NCI-H2107 treated with DMSO at 0.1 percent for 48 hours (cell line): ENCODE measurements around the gene ADAM33.

Experiments used
- DNase-seq: peaks from one replicate; lab custom pipeline; 2025; ENCODE audit not compliant: unreplicated experiment; lab: John Stamatoyannopoulos, UW

ADAM33 gene

DNA sequence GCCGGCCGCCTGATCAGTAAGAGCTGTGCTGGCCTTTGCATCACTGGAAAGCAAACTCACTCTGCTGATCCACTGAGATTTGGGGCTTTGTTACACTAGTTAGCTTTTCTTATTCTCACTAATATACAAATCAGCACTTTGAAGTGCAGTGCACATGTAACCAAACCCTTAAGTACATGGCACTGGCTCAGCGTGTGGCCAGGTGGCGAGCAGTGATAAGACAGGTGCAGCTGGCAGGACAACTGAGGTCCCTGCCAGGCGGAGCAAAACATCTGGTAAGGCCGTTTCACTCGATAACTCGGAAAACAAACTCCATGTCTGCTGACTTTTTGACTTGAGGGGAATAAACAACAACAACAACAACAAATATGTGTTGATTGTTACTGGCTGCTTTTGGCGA is 29.6 kb downstream of the ADAM33 start:
- DNase-seq, result peak; percentile 52

DNA sequence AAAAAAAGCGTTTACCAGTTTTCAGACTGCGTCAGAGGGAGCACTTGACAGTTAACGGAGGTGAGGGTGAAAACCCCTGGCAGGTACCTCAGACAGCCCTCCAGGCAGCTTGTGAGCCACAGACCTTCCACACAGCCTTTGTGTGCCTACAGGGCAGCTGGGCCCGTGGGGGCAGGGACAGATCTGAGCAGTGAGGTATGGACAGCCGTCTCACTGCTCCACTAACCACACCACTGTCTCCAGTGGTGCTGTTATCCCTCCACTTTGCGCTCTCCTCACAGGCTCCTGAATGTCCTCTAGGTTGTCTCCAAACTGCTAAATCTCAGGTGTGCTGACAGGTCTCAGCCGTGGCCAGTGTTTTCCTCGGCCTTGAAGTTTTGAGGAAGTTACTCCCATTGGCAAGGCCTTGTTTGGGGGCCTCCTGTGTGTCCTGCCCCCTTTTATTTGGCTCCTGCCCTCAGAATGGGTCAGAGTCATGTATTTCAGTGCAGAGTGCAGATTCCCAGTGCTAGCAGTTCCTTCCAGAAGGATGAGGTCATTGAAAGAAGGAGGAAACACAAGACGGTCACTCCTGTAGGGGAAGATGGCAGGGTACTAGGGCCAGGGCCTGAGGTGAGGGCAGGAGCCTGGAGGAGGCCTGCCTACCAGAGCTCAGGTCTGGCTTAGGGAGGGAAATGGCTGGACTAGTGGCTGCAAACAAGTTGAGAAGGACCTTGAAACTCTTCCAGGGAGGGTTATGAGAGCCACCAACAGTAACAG is 30.4 kb downstream of the ADAM33 start:
- peak; percentile 26 for DNase-seq

DNA sequence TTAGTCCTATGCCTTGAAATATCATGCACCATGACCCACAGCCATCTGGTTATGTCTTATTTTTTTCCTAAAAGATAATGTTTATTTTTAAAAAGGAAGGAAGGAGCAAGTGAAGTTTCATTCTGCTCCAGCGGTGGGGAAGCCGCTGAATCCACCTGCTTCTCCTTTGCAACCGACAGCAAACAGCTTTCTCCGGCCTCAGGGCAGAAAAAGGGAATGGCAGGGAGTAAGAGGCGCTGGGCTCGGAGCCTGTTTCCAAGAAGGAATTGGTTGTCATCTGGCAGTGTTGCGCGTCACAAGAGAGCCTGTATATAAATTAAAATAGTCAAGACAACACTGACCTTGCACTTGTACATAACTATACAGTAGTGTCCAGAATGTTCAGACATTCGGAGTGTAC is 32.9 kb downstream of the ADAM33 start:
- no peak for DNase-seq

DNA sequence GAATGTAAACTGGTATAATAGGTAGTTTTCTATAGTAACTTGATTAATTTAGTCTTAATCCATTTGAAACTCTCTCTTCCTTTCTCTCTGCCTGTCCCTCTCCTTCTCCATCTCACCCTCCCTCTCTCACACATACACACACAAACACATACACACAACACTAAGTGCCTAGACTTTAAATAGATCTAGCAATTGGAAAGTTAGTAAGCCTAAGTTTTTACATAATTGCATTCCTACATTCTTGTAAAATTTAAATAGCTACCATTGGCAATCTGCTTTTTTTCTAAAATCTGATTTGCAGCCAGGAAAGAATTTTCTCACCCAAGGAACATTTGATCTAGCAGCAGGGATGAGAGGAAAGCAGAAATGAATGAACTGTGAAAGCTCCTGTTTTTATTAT is 34.3 kb downstream of the ADAM33 start:
- DNase-seq, result no peak

DNA sequence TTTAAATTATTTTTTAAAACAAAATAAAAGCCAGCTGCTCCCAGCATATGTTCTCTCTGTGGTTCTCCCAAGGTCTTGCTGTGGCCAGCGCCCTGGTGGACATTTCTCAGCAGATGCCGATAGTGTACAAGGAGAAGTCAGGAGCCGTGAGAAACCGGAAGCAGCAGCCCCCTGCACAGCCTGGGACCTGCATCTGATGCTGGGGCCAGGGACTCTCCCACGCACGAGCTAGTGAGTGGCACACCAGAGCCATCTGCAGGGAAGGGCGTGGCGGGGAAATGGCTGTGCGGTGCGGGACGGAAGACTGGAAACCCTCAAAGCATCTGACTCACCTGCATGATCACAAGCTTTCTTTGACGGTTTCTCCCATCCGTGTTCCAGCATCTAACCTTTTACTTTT is 35.2 kb downstream of the ADAM33 start:
- no peak for DNase-seq

DNA sequence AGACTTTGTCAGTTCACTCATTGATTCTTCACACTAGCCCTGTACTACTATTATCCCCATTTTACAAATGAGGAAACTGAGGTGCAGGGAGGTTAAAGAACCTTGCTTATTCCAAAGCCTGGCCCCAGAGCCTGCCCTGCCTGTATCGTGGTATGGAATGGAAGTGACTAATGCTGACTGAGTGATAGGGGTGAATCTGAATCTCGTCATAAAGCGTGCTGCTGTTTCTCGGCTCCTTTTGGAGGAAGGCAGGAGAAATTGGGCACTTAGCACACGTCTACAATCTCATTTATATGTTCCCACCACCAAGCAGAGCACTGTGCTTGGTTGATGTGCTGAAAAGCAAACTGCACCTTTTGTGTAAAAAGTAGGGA is 35.8 kb downstream of the ADAM33 start:
- DNase-seq, result no peak

DNA sequence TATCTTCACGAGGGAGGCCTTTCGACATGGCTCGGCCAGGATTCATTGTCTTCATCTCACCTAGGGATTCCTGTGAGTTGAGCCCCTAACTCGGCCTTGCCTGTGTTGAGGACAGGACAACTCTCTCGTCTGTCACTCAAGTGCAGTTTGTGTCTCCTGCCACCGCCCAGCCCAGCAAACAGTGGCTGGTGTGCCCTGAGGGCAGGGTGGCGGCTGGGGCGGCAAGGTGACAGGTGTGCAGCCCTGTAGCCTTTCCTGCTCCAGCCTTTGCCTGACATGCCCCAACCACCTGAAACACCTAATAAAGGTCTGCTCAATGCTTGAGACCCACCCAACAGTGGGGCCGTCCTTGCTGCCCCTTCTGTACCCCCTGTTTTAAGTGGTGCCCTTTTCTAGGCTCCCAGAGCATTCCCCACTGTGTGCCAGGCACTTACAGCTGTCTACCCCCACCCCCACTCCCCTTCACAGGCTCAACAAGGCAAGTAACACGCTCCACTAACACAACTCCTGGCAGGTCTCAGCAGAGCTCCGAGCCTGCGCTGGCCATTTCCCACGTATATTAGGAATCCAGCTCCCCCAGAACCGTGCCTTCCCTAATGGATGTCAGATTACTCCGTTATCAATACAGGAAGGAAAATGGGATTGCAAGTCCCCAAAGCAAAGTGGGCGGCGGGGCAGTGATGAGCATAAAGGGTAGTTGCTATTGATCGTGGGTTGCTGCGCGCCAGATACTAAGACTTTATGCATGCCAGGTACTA is 36.3 kb downstream of the ADAM33 start:
- no peak for DNase-seq

DNA sequence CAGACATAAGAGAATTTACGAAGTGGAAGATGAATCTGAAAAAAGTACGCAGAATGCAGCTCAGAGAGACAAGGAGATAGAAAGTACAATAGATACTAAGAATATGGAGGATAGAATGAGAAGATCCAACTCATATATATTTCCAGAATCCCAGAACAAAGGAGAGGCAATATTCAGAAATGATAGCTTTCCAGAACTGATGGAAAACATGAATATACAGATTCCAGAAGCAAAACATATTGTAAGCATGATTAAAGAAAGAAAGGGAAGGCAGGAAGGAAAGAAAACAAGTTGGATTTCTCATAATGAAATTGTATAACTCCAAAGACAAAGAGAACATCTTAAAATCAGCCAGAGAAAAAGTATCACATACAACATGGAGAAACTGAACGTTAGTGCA is 41.6 kb downstream of the ADAM33 start:
- no peak for DNase-seq

DNA sequence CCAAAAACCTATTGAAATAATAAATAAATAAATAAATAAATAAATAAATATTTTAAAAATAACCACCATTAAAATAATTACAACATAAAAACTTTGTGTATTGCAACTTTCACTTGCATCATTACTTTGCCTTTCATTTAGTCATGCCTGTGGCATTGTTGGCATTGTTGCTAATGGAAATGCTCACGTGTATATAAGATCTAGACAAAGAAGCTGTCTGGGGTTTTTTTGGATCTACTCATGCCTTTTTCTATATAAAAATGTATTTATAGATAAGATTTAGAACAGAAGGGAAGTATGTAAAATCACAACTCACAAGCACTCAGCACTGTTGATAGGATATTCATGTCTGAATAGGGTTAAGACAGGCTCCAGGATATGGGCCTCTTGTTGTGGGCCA is 46.5 kb downstream of the ADAM33 start:
- DNase-seq, result no peak

DNA sequence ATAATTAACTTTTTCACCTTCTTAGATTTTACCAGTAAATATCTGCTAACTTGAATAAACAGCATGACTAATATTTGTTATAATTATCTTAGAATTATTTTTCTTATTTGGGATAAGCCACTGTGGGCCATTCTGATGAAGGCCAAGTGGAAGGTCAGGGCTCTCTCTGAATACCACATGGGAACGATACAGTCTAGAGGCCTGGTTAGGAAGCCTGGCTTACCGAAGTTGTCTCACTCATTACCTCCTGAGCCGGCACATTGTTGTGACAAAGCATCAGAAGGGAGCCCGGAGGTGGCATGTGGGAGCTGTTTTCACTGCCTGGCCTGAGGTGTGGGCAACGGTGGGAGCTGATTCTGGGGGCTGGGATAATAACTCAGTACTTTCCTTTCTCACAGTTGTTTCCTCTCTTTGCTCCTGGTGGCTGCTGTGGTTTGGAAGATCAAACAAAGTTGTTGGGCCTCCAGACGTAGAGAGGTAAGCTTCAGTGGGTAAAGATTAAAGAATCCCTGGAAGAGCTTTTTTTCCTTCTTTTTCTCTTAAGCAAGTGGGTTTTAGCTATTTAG is 47.8 kb downstream of the ADAM33 start:
- no peak for DNase-seq

DNA sequence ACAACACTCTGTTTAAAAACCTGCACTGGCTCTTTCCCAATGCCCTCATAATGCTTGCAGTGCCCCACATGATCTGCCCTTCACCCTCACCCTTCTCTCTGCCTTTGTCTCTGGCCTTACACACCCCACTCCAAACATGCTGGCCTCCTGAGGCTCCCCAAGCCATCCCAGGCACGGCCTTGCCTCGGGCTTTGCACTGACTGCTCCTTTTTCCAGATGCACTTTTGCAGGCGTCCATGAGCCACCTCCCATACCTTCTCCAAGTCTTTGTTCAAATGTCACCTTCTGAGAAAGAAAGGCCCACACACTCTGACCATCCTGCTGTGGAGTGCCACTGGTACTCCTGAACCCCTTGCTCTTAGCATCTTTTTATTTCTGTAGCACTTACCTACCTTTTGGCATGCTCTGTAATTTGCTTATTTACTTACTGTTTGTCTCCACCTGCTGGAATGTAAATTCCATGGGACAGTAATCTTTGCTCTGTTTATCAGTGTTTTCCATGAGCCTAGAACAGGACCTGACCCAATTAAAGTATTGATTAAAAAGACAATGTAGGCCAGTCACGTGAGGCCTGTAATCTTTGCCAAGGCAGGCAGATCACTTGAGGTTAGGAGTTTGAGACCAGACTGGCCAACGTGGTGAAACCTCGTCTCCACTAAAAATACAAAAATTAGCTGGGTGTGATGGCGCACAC is 49.4 kb downstream of the ADAM33 start:
- no peak for DNase-seq

DNA sequence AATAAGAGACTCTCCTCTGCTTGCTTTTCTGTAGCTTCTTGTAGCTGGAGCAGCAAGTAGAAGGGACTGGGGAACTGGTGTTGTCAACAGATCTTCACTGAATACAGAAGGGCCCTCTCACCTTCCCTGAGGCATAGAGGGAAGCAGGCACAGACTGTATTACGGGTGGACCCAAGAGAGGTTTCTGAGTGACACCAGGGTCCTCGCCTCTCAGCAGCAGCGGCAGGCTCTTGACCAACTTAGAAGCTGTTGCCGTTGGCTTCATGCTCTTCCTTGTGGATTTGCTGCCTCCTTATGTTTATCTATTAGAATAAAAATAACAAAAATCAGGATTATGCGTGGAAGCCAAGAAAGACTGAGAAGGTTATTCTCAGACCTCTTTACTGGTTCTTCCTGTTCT is 50.3 kb downstream of the ADAM33 start:
- DNase-seq, result no peak

DNA sequence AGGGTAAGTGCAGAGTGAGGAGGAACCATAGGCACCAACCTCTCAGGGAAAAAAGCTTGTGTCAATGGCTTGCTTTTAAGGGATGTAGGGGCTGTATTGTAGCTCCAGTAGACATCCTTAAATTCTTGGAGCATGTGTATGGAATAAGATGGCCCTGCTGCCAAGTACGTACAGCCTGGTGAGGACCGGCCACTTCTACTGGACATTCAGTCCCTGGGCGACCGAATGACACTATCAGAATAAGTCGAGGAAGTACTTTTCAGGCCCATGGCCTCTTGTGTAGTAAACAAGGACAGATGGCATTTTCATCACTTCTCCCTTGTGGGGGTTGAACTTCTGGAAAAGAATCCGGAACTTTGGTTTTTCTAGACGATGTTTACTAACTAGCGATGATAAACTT is 51.4 kb downstream of the ADAM33 start:
- DNase-seq, result no peak

DNA sequence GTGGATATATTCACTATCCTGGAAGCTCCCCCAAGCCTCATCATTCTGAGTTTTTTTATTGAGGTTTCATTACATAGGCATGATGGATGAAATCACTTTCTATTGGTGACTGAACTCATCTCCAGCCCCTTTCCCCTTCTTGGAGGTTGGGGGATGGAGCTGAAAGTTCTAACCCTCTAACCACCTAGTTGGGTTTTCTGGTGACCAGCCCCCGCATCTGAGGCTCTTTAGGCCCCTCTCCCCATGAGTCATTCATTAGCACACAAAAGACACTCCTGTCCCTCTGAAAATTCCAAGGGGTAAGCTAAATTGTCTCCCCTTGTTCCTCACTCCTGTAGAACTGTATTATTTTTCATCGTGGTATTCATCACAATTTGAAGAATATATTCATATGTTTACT is 51.9 kb downstream of the ADAM33 start:
- no peak for DNase-seq

DNA sequence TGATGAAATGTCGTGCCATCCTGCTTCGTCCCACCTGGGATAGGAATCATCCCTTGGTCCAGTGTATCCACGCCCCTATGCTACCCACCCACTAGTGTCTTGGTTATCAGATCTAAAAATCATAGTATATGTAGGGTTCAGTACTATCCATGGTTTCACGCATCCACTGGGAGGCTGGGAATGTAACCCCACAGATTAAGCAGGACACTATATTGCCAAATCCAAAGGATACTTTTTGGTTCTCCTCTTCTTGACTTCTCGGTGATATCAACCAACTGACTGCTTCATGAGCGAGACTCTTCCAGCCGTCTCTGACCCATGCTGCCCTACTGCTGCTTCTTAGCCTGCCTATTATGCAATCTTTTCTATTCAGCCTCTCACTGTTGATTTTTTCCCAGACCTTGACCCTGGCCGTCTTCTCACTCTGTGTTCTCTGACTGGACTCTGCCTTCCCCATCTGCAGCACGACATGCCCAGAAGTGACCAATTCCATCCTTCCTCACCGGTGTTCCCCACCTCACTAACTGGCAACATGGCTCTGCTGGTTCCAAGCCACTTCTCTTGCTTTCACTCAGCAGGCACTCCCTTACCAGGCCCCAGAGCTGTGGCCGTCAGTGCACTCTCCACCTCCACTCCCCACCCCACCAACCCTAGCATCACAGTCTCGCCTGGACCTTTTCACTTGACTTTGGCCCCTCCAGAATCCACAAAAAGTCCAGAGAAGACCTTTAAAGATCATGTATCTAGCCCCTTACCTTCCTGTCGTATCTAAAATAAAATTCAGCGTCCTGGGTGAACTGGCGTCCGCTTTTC is 53.1 kb downstream of the ADAM33 start:
- no peak for DNase-seq

DNA sequence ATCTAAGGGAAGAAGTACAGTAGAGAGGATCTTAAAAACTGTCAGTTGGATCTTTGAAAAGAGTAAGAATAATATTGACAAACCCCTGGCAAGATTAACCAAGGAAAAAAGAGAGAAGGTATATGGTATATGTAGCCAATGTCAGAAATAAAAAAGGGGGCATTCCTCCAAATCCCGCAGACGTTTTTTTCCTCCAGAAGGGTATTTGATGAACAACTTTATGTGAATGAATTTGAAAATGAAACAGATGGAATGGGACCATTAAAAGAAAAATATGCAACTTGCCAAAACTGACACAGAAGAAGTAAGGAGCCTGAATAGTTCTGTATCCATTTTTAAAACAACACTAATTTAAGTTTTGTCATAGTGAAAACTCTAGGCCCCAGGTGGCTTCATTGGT is 54.3 kb downstream of the ADAM33 start:
- DNase-seq, result no peak

DNA sequence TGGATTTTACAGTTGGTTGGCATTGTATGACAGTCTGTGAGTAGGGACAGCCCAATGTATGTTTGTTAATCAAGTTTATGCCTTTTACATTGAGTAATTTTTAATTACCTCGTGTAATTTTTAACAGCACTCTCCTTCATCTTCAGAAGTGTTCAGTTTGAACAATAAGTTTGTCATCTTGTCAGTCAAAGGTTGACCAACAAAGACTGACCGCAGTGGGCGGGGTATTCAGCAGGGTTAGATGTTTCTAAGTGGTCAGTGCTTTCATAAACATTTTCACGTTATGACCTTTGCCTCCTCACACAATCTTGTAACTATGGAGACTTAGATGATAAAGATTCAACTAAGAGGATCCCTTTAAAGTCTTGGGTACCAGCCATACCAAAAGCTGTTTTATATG is 59.4 kb downstream of the ADAM33 start:
- no peak for DNase-seq

DNA sequence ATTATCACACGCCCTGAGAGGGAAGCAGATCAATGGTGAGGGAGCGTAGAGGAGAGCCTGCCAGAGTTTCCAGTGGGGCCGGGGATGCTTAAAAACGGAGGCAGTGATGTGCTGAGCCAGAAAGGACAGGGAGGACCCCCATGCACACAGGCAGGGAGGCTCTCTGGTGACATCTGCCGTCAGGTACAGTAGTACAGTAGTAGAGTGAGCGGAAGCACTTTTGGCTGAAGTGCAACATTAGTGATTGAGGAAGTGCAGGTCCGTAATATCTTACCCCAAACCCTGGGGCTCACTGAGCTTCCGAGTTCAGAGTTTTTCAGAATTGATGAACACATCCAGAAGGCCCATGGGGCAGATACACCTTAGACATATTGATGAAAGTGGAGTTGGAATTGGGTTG is 60.7 kb downstream of the ADAM33 start:
- DNase-seq, result no peak
